ENCODE data around the gene POLRMT. TPM values are rescaled to one million over a fixed set of nuclear protein-coding genes. Genes with fewer than 3 reads are reported as not detected.

Gene POLRMT
- total and polyA plus RNA-seq, 9 donors = 13.5 to 52.3 (median 40.6) TPM

DNA sequence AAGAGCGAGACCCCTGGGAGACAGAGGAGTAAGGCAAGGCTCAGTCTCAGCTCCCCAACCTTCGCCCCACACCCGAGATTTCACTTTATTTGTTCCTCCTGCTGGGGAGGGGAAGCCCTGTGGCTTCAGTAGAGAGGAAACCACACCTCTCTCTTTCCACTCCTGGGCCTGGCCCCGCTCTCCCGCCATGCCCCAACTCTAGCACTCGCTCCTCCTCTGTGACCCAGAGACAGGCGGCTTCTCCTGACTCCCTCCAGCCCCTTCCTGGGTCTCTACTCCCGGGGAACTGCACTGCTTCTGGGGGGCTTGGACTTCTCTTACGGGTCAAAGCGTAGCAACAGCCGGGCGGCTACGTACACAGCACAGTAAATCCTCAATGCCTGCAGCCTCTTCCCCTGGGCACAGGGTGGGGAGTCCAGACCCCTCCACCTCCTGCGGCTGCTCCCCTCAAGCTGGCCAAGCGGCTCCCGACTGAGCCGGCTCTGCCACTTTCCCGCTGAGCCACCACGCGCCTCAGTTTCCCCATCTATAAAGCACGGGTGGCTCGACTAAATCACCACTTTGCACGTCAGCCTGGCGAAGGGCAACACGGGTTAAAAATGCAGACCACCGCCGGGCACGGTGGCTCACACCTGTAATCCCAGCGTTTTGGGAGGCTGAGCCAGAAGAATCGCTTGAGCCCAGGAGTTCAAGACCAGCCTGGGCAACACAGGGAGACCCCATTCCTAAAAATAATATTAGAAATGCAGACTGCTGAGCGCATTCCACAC, 28.3 kb upstream of the POLRMT start:
- H3K36me3 ChIP-seq = no peaks in the 10 kb centered on the region
- peak overlapping the region; percentile 86 for H3K4me3 ChIP-seq
- H3K27me3 ChIP-seq = no peaks in the 10 kb centered on the region
- DNase-seq = no peak
- no peaks in the 10 kb centered on the region for H3K9me3 ChIP-seq
- peak overlapping the region; percentile 25 to 69 for H3K27ac ChIP-seq
- TF ChIP-seq EP300 (IDR thresholded peaks at IDR 0.05) = no peak
- TF ChIP-seq, protein P1, sequence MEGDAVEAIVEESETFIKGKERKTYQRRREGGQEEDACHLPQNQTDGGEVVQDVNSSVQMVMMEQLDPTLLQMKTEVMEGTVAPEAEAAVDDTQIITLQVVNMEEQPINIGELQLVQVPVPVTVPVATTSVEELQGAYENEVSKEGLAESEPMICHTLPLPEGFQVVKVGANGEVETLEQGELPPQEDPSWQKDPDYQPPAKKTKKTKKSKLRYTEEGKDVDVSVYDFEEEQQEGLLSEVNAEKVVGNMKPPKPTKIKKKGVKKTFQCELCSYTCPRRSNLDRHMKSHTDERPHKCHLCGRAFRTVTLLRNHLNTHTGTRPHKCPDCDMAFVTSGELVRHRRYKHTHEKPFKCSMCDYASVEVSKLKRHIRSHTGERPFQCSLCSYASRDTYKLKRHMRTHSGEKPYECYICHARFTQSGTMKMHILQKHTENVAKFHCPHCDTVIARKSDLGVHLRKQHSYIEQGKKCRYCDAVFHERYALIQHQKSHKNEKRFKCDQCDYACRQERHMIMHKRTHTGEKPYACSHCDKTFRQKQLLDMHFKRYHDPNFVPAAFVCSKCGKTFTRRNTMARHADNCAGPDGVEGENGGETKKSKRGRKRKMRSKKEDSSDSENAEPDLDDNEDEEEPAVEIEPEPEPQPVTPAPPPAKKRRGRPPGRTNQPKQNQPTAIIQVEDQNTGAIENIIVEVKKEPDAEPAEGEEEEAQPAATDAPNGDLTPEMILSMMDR (IDR thresholded peaks at IDR 0.05) = no peak
- no peak for TF ChIP-seq POLR2A (IDR thresholded peaks at IDR 0.05)
- H3K4me1 ChIP-seq (ENCODE audit: insufficient read depth) = peaks cover 33% of the 10 kb centered on the region
- intact Hi-C loops (cut with DNase I) = loop anchor here in 2 of 4 donors (5.0 to 10.0 kb wide), 2 partner anchors 71 to 233 kb away; partner anchors contain the start of genes MED16 (in 1 of the 2) and RNU6-9 (in 1 of the 2)
- 11 to 22% (median 12%) methylated on average over 31 of the region's 31 CpGs for WGBS, 3 donors

DNA sequence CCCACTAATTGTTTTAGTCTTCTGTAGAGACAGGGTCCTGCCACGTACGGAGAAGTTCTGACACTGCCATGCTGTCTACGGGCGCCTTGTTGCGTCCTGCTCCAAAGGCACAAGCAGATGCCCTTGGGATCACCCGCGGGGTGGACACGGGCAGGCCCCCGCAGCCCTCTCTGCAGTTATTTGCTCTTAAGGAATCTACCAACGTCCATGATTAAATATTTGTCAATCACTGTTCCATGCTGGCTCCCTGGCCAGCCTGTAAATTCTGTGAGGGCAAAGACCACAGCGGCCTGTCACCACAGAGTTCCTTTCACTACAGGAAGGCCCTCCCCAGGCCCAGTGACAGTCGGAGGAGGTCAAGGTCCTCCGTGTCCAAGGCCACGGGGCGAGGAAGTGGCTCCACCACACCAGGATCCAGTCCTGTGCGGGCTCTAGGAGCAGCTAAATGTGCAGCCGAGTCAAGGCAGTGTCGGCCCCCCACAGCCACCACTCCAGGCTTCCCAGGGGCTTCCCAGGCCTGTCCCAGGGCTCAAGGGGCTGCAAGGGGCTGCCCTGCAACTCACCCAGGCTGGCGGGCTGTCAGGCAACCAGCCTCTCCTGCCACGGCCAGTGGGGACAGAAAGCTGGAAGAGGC, 27.6 kb upstream of the POLRMT start:
- H3K4me1 ChIP-seq (ENCODE audit: insufficient read depth) = peaks cover 33% of the 10 kb centered on the region
- H3K9me3 ChIP-seq = no peaks in the 10 kb centered on the region
- TF ChIP-seq, protein P1 (IDR thresholded peaks at IDR 0.05) = no peak
- TF ChIP-seq POLR2A (IDR thresholded peaks at IDR 0.05) = no peak
- TF ChIP-seq EP300 (IDR thresholded peaks at IDR 0.05) = no peak
- 23 to 45% (median 30%) methylated on average over 16 to 20 of the region's 20 CpGs for WGBS, 3 donors
- intact Hi-C loops (cut with DNase I) = loop anchor here in 2 of 4 donors (5.0 to 10.0 kb wide), 2 partner anchors 71 to 234 kb away; partner anchors contain the start of genes MED16 (in 1 of the 2) and RNU6-9 (in 1 of the 2)
- peak overlapping the region; percentile 4 to 25 for H3K27ac ChIP-seq
- no peaks in the 10 kb centered on the region for H3K36me3 ChIP-seq
- no peak for DNase-seq
- peak overlapping the region; percentile 86 for H3K4me3 ChIP-seq
- H3K27me3 ChIP-seq = no peaks in the 10 kb centered on the region

DNA sequence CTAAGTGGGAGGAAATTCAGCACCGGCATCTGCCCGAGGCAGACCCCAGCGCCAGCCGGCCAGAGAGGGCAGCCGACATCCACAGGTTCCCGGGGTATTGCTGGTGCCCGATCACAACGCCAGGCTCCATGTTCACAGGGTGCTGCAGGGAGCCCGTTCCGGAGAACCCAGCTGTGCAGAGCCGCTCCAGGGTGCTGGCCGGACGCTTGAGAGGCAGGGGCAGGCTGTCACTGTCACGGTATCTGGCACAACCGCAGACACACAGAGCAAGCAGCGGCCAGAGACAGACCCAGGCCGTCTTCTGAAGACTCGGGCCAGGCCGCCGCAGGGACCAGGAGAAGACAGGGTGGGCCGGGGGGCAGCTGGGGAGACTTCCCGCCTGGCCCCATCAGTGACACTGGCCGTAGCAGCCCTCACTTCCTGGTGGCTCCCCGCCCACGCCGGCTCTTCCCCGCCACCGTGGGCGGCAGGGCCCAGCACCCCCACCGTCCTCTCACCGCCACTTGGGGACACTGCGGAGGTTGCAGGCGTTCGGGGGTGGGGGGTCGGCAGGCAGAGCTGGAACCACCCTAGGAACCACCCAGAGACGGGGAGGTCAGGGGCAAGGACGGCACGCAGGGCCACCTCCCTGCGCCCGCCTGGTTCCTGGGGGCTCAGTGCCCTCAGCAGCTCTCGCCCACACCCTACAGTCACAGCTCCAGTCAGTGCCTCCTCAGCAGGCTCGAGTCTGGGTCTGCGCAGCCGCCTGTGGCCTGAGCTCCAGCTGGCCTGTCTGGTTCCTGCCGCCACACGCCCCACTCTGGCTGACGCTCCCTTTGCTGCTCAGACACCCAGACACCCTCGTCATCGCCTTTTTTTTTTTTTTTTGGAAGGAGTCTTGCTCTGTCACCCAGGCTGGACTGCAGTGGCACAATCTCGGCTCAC, 25.8 kb upstream of the POLRMT start:
- no peak overlapping the region for H3K27ac ChIP-seq
- intact Hi-C loops (cut with DNase I) = no loop called here
- H3K27me3 ChIP-seq = no peaks in the 10 kb centered on the region
- no peaks in the 10 kb centered on the region for H3K9me3 ChIP-seq
- H3K36me3 ChIP-seq = no peaks in the 10 kb centered on the region
- no peak for DNase-seq
- TF ChIP-seq POLR2A (IDR thresholded peaks at IDR 0.05) = no peak
- H3K4me3 ChIP-seq = no peak overlapping the region
- 78 to 81% (median 79%) methylated on average over 35 to 50 of the region's 50 CpGs for WGBS, 3 donors
- H3K4me1 ChIP-seq (ENCODE audit: insufficient read depth) = peaks cover 31% of the 10 kb centered on the region

DNA sequence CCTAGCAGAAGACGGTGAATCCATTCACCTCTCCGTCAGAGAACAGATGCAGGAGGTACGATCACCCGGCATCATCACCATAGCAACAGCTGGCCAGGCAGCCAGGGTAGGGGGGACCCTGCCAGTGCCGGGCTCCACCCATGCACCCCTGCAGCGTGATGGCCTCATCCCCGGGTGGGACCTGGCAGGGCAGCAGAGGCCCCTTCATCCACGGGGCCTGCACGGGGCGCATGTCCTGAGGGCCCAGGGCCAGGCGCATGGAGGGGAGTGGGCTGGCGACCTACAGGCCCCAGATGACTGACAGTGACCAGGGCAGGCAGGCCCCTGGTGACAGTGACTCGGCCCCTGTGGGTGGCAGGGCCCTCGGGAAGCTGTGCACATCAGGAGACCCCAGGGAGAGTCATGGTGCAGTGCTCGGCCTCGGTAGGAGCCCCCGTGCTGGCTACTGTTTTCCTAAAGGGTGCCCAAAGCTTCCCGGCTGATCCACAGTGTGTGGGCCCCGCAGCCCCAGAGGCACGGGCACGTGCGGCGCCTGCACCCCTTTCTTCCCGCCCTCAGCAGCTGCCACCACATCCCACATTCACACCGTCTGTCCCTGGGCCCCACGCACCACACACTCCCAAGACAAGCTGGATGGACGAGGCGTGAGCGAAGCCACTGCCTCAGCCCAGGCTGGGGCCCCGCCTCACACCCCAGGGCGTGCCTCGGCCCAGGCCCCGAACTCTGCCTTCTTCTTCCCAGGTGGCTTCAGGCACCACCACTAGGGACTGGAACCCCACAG, 24.9 kb upstream of the POLRMT start:
- no peaks in the 10 kb centered on the region for H3K36me3 ChIP-seq
- H3K27ac ChIP-seq = no peak overlapping the region
- 77 to 83% (median 81%) methylated on average over 32 to 33 of the region's 33 CpGs for WGBS, 3 donors
- H3K9me3 ChIP-seq = no peaks in the 10 kb centered on the region
- no peak overlapping the region for H3K4me3 ChIP-seq
- no peaks in the 10 kb centered on the region for H3K27me3 ChIP-seq
- intact Hi-C loops (cut with DNase I) = no loop called here
- TF ChIP-seq, protein P1 (IDR thresholded peaks at IDR 0.05) = no peak
- peaks cover 27% of the 10 kb centered on the region for H3K4me1 ChIP-seq (ENCODE audit: insufficient read depth)
- no peak for DNase-seq
